Liver (tissue), 9 donors: ENCODE measurements around the gene PIGT. TPM values are rescaled to one million over a fixed set of nuclear protein-coding genes. Genes with fewer than 3 reads are reported as not detected.

Experiments used
- DNase-seq: peaks from one replicate; pipeline ENCODE4 v3.0.0-alpha.2; 2017; ENCODE audit warnings: low spot score
- H3K27ac ChIP-seq, 2 donors: one replicate each; pipeline ENCODE4 v1.7.0; 2013; ENCODE audit warnings: inconsistent platforms in 2 of 2, low read length in 2 of 2, control low read depth in 1 of 2, low read depth in 1 of 2, mild to moderate bottlenecking in 1 of 2
- H3K27me3 ChIP-seq, 4 donors: one replicate each; pipeline versions ENCODE4 v1.6.1 to v1.7.0; 2013; ENCODE audit warnings: low read length in 3 of 4, inconsistent platforms in 1 of 4, mild to moderate bottlenecking in 1 of 4, moderate library complexity in 1 of 4; ENCODE audit not compliant: control insufficient read depth in 4 of 4, insufficient read depth in 4 of 4
- H3K36me3 ChIP-seq, 4 donors: one replicate each; pipeline versions ENCODE4 v1.6.1 to v1.7.0; 2013; ENCODE audit warnings: low read length in 3 of 4, mild to moderate bottlenecking in 3 of 4, low read depth in 1 of 4, moderate library complexity in 1 of 4; ENCODE audit not compliant: control insufficient read depth in 4 of 4, insufficient read depth in 3 of 4
- H3K4me1 ChIP-seq, 4 donors: one replicate each; pipeline versions ENCODE4 v1.6.1 to v1.7.0; 2013; ENCODE audit warnings: low read length in 3 of 4, mild to moderate bottlenecking in 3 of 4, moderate library complexity in 1 of 4; ENCODE audit not compliant: control insufficient read depth in 4 of 4, insufficient read depth in 4 of 4
- H3K4me3 ChIP-seq, 3 donors: one replicate each; pipeline versions ENCODE4 v1.6.1 to v1.7.0; 2013; ENCODE audit warnings: low read length in 3 of 3, control low read depth in 1 of 3, low read depth in 1 of 3, mild to moderate bottlenecking in 1 of 3
- H3K9ac ChIP-seq, 2 donors: one replicate each; pipeline ENCODE4 v1.7.0; 2013; ENCODE audit warnings: low read length in 2 of 2, mild to moderate bottlenecking in 2 of 2, moderate library complexity in 2 of 2, control low read depth in 1 of 2, low read depth in 1 of 2
- H3K9me3 ChIP-seq, 4 donors: one replicate each; pipeline versions ENCODE4 v1.6.1 to v1.7.0; 2013; ENCODE audit warnings: low read length in 3 of 4; ENCODE audit not compliant: control insufficient read depth in 4 of 4
- ATF3 ChIP-seq: IDR thresholded peaks from 2 replicates; pipeline ENCODE4 v1.6.1; 2016; ENCODE audit warnings: antibody characterized with exemption
- CTCF ChIP-seq: fragments of 150-350 bp; IDR thresholded peaks from 2 replicates; pipeline ENCODE4 v1.5.1; 2017; ENCODE audit warnings: improper control_type of control experiment, low read depth, low read length; ENCODE audit not compliant: missing input control
- EGR1 ChIP-seq, 2 donors: IDR thresholded peaks; 2 replicates each; pipeline ENCODE4 v1.6.1; 2016 to 2018; ENCODE audit warnings: antibody characterized with exemption in 2 of 2, low read depth in 2 of 2
- FOXA1 ChIP-seq: IDR thresholded peaks from 2 replicates; pipeline ENCODE4 v1.6.1; 2016; ENCODE audit warnings: antibody characterized with exemption
- FOXA2 ChIP-seq: IDR thresholded peaks from 2 replicates; pipeline ENCODE4 v1.6.1; 2016; ENCODE audit warnings: antibody characterized with exemption
- GABPA ChIP-seq, 2 donors: IDR thresholded peaks in 1 of 2; conservative IDR thresholded peaks in 1 of 2; 2 replicates each; pipeline ENCODE4 v1.6.1; 2016; ENCODE audit warnings: antibody characterized with exemption in 2 of 2, mild to moderate bottlenecking in 1 of 2, moderate library complexity in 1 of 2
- HNF4A ChIP-seq, 2 donors: conservative IDR thresholded peaks; 2 replicates each; pipeline ENCODE4 v1.6.1; 2016; ENCODE audit warnings: antibody characterized with exemption in 2 of 2, mild to moderate bottlenecking in 2 of 2
- HNF4G ChIP-seq: IDR thresholded peaks from 2 replicates; pipeline ENCODE4 v1.6.1; 2016; ENCODE audit warnings: antibody characterized with exemption
- JUND ChIP-seq, 2 donors: IDR thresholded peaks; 2 replicates each; pipeline ENCODE4 v1.6.1; 2016; ENCODE audit warnings: antibody characterized with exemption in 2 of 2
- NR2F2 ChIP-seq: IDR thresholded peaks from 2 replicates; pipeline ENCODE4 v1.6.1; 2016; ENCODE audit warnings: antibody characterized with exemption
- RAD21 ChIP-seq, 2 donors: IDR thresholded peaks; 2 replicates each; pipeline ENCODE4 v1.6.1; 2016; ENCODE audit warnings: antibody characterized with exemption in 2 of 2, mild to moderate bottlenecking in 2 of 2
- REST ChIP-seq: IDR thresholded peaks from 2 replicates; pipeline ENCODE4 v1.6.1; 2016; ENCODE audit warnings: antibody characterized with exemption, mild to moderate bottlenecking
- RXRA ChIP-seq, 2 donors: IDR thresholded peaks; 2 replicates each; pipeline ENCODE4 v1.6.1; 2017 to 2018; ENCODE audit warnings: antibody characterized with exemption in 2 of 2, mild to moderate bottlenecking in 1 of 2
- SP1 ChIP-seq: IDR thresholded peaks from 2 replicates; pipeline ENCODE4 v1.6.1; 2018; ENCODE audit warnings: antibody characterized with exemption, mild to moderate bottlenecking
- TAF1 ChIP-seq: conservative IDR thresholded peaks from 2 replicates; pipeline ENCODE4 v1.6.1; 2016; ENCODE audit warnings: antibody characterized with exemption, mild to moderate bottlenecking
- YY1 ChIP-seq: IDR thresholded peaks from 2 replicates; pipeline ENCODE4 v1.6.1; 2016; ENCODE audit warnings: antibody characterized with exemption, mild to moderate bottlenecking
- ZBTB33 ChIP-seq: IDR thresholded peaks from 2 replicates; pipeline ENCODE4 v1.6.1; 2016; ENCODE audit warnings: antibody characterized with exemption
- WGBS: extraction: QIAGEN DNeasy Blood & Tissue Kit; methylation state at CpG from one replicate; pipeline ENCODE4 v1.1.7; 2013; 5-methylcytosine and 5-hydroxymethylcytosine counted together
- polyA plus RNA-seq, 2 donors: library from polyadenylated mRNA; stranded (reverse) in 1 of 2; unstranded in 1 of 2; fragments of 200-250 nt in 1 of 2; fragments of >200 nt in 1 of 2; fragmentation: Nextera tagmentation in 1 of 2; extraction: Ambion mirVana in 1 of 2; gene quantifications; one replicate each; pipeline versions ENCODE4 v1.2.1 to v1.2.3, GENCODE V29; 2013 to 2015
- total RNA-seq, 2 donors: library from RNA; depleted of rRNA; stranded (reverse); fragments of >200 nt; gene quantifications; one replicate each; pipeline ENCODE4 v1.2.3, GENCODE V29; 2014
- TF ChIP-seq, protein P1 (sequence below): IDR thresholded peaks from 2 replicates; pipeline ENCODE4 v1.6.1; 2016; ENCODE audit warnings: antibody characterized with exemption
- donor health status: healthy.
- donor health status: healthy.
- donor health status: healthy.
- donor health status: healthy.
- donor health status: healthy.

The PIGT gene
- total and polyA plus RNA-seq, 4 donors = 14.4 to 64.5 (median 34.1) TPM

GRCh38 chr20:45445805-45446562 is 30.0 kb downstream of the PIGT start:
- 71% methylated on average over 7 of the region's 7 CpGs for whole genome bisulfite sequencing
- TF ChIP-seq GABPA (IDR thresholded peaks at IDR 0.05 in 1 of 2, conservative IDR thresholded peaks at IDR 0.05 in 1 of 2) = no peak
- TF ChIP-seq RAD21 (IDR thresholded peaks at IDR 0.05) = peak; percentile 32 to 60
- peak; percentile 52 for TF ChIP-seq CTCF
- no peak for DNase-seq
- no peak overlapping the region for H3K4me3 ChIP-seq
- H3K27me3 ChIP-seq = peaks cover 0 to 2% (median 0%) of the 10 kb centered on the region in 4 donors
- H3K36me3 ChIP-seq = no peaks in the 10 kb centered on the region
- no peaks in the 10 kb centered on the region for H3K9me3 ChIP-seq
- no peak overlapping the region for H3K27ac ChIP-seq
- no peaks in the 10 kb centered on the region for H3K4me1 ChIP-seq
- H3K9ac ChIP-seq = no peak overlapping the region

DNA sequence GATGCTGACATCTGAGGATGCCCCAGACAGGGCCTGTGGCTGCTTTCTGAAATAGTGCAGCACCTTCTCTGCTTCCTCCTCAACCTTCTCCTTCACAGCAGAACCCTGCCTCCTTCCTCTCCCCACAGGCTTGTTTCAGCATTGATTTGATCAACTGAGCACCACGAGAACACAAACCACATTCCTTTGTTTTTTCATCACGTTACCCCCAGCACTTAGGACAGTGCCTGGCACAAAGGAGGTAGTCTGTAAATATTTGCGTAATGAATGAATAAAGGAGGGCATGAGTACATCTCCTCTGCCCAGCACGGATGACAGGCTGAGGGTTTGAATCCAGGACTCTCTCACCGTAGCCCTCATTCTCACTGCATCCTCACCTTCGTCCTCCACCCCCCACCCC is 32.3 kb downstream of the PIGT start:
- Histone ChIP-seq H3K27me3 (peaks cover 0 to 2% (median 0%) of the 10 kb centered on the region in 4 donors), H3K36me3 (no peaks in the 10 kb centered on the region), H3K9ac (no peak overlapping the region), H3K4me1 (no peaks in the 10 kb centered on the region), H3K27ac (no peak overlapping the region), H3K9me3 (no peaks in the 10 kb centered on the region), H3K4me3 (no peak overlapping the region)
- TF ChIP-seq EGR1 (IDR thresholded peaks at IDR 0.05; ENCODE audit: low read depth in 2 of 2) = no peak
- TF ChIP-seq REST = no peak
- no peak for TF ChIP-seq TAF1
- no peak for TF ChIP-seq FOXA2
- no peak for TF ChIP-seq HNF4A (conservative IDR thresholded peaks at IDR 0.05)
- no peak for TF ChIP-seq CTCF
- TF ChIP-seq RXRA (IDR thresholded peaks at IDR 0.05) = no peak
- no peak for TF ChIP-seq GABPA (IDR thresholded peaks at IDR 0.05 in 1 of 2, conservative IDR thresholded peaks at IDR 0.05 in 1 of 2)
- TF ChIP-seq YY1 = no peak
- TF ChIP-seq ATF3 = no peak
- TF ChIP-seq FOXA1 = no peak
- TF ChIP-seq ZBTB33 = no peak
- no peak for TF ChIP-seq NR2F2
- no peak for TF ChIP-seq HNF4G
- no peak for TF ChIP-seq JUND (IDR thresholded peaks at IDR 0.05)
- TF ChIP-seq RAD21 (IDR thresholded peaks at IDR 0.05) = no peak
- TF ChIP-seq, protein P1, sequence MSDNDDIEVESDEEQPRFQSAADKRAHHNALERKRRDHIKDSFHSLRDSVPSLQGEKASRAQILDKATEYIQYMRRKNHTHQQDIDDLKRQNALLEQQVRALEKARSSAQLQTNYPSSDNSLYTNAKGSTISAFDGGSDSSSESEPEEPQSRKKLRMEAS = no peak
- TF ChIP-seq SP1 = no peak
- 68% methylated on average over 6 of the region's 6 CpGs for WGBS
- no peak for DNase-seq
